ENCODE measurements around the gene VWC2.

The VWC2 gene

DNA sequence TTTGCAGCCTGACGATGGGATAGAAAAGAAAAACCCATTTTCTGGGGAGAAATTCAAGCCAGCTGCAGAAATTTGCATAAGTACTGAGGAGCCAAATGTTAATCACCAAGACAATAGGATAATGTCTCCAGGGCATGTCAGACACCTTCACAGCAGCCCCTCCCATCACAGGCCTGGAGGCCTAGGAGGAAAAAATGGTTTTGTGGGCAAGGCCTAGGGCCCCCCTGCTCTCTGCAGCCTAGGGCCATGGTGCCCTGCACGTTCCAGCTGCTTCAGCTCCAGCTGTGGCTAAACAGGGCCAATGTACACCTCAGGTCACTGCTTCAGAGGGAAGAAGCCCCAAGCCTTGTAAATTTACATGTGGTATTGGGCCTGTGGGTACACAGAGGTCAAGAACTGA lies 158.2 kb downstream of the VWC2 start:
- TF ChIP-seq, protein P1, sequence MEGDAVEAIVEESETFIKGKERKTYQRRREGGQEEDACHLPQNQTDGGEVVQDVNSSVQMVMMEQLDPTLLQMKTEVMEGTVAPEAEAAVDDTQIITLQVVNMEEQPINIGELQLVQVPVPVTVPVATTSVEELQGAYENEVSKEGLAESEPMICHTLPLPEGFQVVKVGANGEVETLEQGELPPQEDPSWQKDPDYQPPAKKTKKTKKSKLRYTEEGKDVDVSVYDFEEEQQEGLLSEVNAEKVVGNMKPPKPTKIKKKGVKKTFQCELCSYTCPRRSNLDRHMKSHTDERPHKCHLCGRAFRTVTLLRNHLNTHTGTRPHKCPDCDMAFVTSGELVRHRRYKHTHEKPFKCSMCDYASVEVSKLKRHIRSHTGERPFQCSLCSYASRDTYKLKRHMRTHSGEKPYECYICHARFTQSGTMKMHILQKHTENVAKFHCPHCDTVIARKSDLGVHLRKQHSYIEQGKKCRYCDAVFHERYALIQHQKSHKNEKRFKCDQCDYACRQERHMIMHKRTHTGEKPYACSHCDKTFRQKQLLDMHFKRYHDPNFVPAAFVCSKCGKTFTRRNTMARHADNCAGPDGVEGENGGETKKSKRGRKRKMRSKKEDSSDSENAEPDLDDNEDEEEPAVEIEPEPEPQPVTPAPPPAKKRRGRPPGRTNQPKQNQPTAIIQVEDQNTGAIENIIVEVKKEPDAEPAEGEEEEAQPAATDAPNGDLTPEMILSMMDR (IDR thresholded peaks at IDR 0.05; ENCODE audit: low read depth, low read length), result no peak

DNA sequence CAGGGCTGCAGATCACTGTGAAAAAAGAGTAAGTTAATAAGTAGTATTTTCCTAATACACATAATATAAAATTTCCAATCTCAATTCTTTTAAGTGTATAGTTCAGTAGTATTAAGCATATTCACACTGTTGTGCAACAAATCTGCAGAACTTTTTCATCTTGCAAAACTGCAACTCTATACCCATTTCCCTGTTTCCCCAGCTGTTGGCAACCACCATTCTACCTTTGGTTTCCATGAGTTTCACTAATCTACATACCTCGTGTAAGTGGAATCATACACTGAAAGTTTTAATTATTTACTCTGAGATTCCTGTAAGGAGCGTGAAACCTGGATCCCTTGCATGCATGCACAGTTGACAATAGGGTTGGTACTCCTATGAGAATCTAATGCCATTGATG lies 164.2 kb downstream of the VWC2 start:
- TF ChIP-seq, protein P1 (IDR thresholded peaks at IDR 0.05; ENCODE audit: low read depth, low read length), result no peak

More for the DNA sequence above, 158.2 kb downstream of the VWC2 start:
- DNase-seq (ENCODE audit: extremely low read depth, low read depth), result no peak

More for the DNA sequence above, 164.2 kb downstream of the VWC2 start:
- DNase-seq (ENCODE audit: extremely low read depth, low read depth), result no peak
